HEK293 (cell line): ENCODE measurements around the gene CENPK.

Source experiments
- ATF2 ChIP-seq: fragments of 450-650 bp; formaldehyde crosslinking; IDR thresholded peaks from 2 replicates; pipeline ENCODE4 v1.5.1; 2016; ENCODE audit warnings: missing biosample characterization, missing genetic modification characterization, low read depth
- HIC1 ChIP-seq: fragments of 450-650 bp; formaldehyde crosslinking; IDR thresholded peaks from 2 replicates; pipeline ENCODE4 v1.5.1; 2016; ENCODE audit warnings: missing biosample characterization, missing genetic modification characterization
- HOXA7 ChIP-seq: sonication (generic); formaldehyde crosslinking; IDR thresholded peaks from 2 replicates; pipeline ENCODE4 v1.8.1; 2022; ENCODE audit warnings: missing genetic modification reagents, borderline replicate concordance
- IKZF3 ChIP-seq: fragments of 450-650 bp; IDR thresholded peaks from 2 replicates; pipeline ENCODE4 v1.5.0; 2018; ENCODE audit warnings: missing biosample characterization, mild to moderate bottlenecking, missing genetic modification characterization, moderate library complexity
- MZF1 ChIP-seq: fragments of 450-650 bp; formaldehyde crosslinking; IDR thresholded peaks from 2 replicates; pipeline ENCODE4 v1.5.1; 2017; ENCODE audit warnings: missing biosample characterization, missing genetic modification characterization, borderline replicate concordance
- OSR2 ChIP-seq: fragments of 450-650 bp; formaldehyde crosslinking; IDR thresholded peaks from 2 replicates; pipeline ENCODE4 v1.5.1; 2016; ENCODE audit warnings: missing biosample characterization, missing genetic modification characterization
- PRDM1 ChIP-seq: fragments of 450-650 bp; formaldehyde crosslinking; IDR thresholded peaks from 2 replicates; pipeline ENCODE4; 2016; ENCODE audit warnings: missing biosample characterization, missing genetic modification characterization
- PRDM4 ChIP-seq: fragments of 450-650 bp; formaldehyde crosslinking; IDR thresholded peaks from 2 replicates; pipeline ENCODE4 v1.5.1; 2017; ENCODE audit warnings: missing biosample characterization, missing genetic modification characterization
- SP2 ChIP-seq: fragments of 450-650 bp; formaldehyde crosslinking; IDR thresholded peaks from 2 replicates; pipeline ENCODE4 v1.5.1; 2016; ENCODE audit warnings: missing biosample characterization, missing genetic modification characterization
- SP3 ChIP-seq: fragments of 450-650 bp; formaldehyde crosslinking; IDR thresholded peaks from 2 replicates; pipeline ENCODE4 v1.5.1; 2016; ENCODE audit warnings: missing biosample characterization, missing genetic modification characterization
- ZBTB21 ChIP-seq: fragments of 450-650 bp; formaldehyde crosslinking; IDR thresholded peaks from 2 replicates; pipeline ENCODE4 v1.5.1; 2017; ENCODE audit warnings: missing biosample characterization, missing genetic modification characterization
- ZBTB7A ChIP-seq: fragments of 450-650 bp; formaldehyde crosslinking; IDR thresholded peaks from 2 replicates; pipeline ENCODE4 v1.5.1; 2016; ENCODE audit warnings: low read depth, missing biosample characterization, missing genetic modification characterization
- ZNF10 ChIP-seq: fragments of 450-650 bp; formaldehyde crosslinking; IDR thresholded peaks from 2 replicates; pipeline ENCODE4 v1.5.1; 2017; ENCODE audit warnings: missing biosample characterization, missing genetic modification characterization
- ZNF114 ChIP-seq: fragments of 450-650 bp; formaldehyde crosslinking; IDR thresholded peaks from 2 replicates; pipeline ENCODE4 v1.5.0; 2017; ENCODE audit warnings: missing biosample characterization, missing genetic modification characterization
- ZNF18 ChIP-seq: fragments of 450-650 bp; formaldehyde crosslinking; IDR thresholded peaks from 2 replicates; pipeline ENCODE4 v1.5.1; 2016; ENCODE audit warnings: missing biosample characterization, missing genetic modification characterization
- ZNF24 ChIP-seq: fragments of 450-650 bp; formaldehyde crosslinking; IDR thresholded peaks from 2 replicates; pipeline ENCODE4 v1.5.1; 2016; ENCODE audit warnings: missing biosample characterization, missing genetic modification characterization
- ZNF280D ChIP-seq: fragments of 450-650 bp; formaldehyde crosslinking; IDR thresholded peaks from 2 replicates; pipeline ENCODE4 v1.5.1; 2016; ENCODE audit warnings: missing biosample characterization, missing genetic modification characterization
- ZNF292 ChIP-seq: fragments of 450-650 bp; formaldehyde crosslinking; IDR thresholded peaks from 2 replicates; pipeline ENCODE4 v1.5.1; 2016; ENCODE audit warnings: low read depth, missing biosample characterization, missing genetic modification characterization, borderline replicate concordance
- ZNF350 ChIP-seq: fragments of 450-650 bp; formaldehyde crosslinking; IDR thresholded peaks from 2 replicates; pipeline ENCODE4 v1.5.0; 2017; ENCODE audit warnings: missing biosample characterization, mild to moderate bottlenecking, missing genetic modification characterization
- ZNF366 ChIP-seq: fragments of 450-650 bp; formaldehyde crosslinking; conservative IDR thresholded peaks from 2 replicates; pipeline ENCODE4 v1.5.1; 2016; ENCODE audit warnings: missing biosample characterization, missing genetic modification characterization
- ZNF560 ChIP-seq: fragments of 450-650 bp; formaldehyde crosslinking; IDR thresholded peaks from 2 replicates; pipeline ENCODE4 v1.5.1; 2017; ENCODE audit warnings: missing biosample characterization, missing genetic modification characterization, borderline replicate concordance
- ZNF561 ChIP-seq: fragments of 450-650 bp; IDR thresholded peaks from 2 replicates; pipeline ENCODE4 v1.5.1; 2018; ENCODE audit warnings: missing biosample characterization, missing genetic modification characterization, borderline replicate concordance
- ZNF580 ChIP-seq: fragments of 450-650 bp; formaldehyde crosslinking; IDR thresholded peaks from 2 replicates; pipeline ENCODE4 v1.5.1; 2016; ENCODE audit warnings: missing biosample characterization, missing genetic modification characterization
- ZNF629 ChIP-seq: fragments of 450-650 bp; formaldehyde crosslinking; IDR thresholded peaks from 2 replicates; pipeline ENCODE4 v1.5.1; 2017; ENCODE audit warnings: missing biosample characterization, missing genetic modification characterization
- ZNF639 ChIP-seq: fragments of 450-650 bp; formaldehyde crosslinking; IDR thresholded peaks from 2 replicates; pipeline ENCODE4 v1.5.1; 2016; ENCODE audit warnings: missing biosample characterization, missing genetic modification characterization
- ZXDB ChIP-seq: fragments of 450-650 bp; formaldehyde crosslinking; IDR thresholded peaks from 2 replicates; pipeline ENCODE4 v1.5.1; 2016; ENCODE audit warnings: missing biosample characterization, missing genetic modification characterization

Gene CENPK

GRCh38 chr5:65481635-65482295 is 81.2 kb downstream of the CENPK start, which contains the start of gene ADAMTS6 (continued):
- TF ChIP-seq ZNF24 (tag by site-specific recombination) (peak; percentile 18), ZNF560 (tag by site-specific recombination) (no peak), ZNF280D (tag by site-specific recombination) (no peak), SP2 (tag by site-specific recombination) (peak; percentile 27; the same call in 1 of the 2 replicates), PRDM4 (tag by site-specific recombination) (0 out of 2 replicates have a peak, but pooled peaks have one; percentile 19), ZNF580 (peak; percentile 92), ZNF639 (tag by site-specific recombination) (peak; percentile 61; the same call in 1 of the 2 replicates), ZXDB (tag by site-specific recombination) (peak; percentile 48; the same call in 1 of the 2 replicates), ZNF292 (tag by site-specific recombination) (no peak), OSR2 (peak; percentile 78), ZNF10 (tag by site-specific recombination) (peak; percentile 60; the same call in 1 of the 2 replicates), HIC1 (tag by site-specific recombination) (0 out of 2 replicates have a peak, but pooled peaks have one; percentile 40), HOXA7 (CRISPR knock-in tag) (no peak), ZNF114 (tag by site-specific recombination) (no peak), IKZF3 (tag by site-specific recombination) (peak; percentile 78; the same call in 1 of the 2 replicates), ZNF350 (tag by site-specific recombination) (no peak), PRDM1 (tag by site-specific recombination) (peak; percentile 95), ZNF629 (tag by site-specific recombination) (peak; percentile 95), MZF1 (tag by site-specific recombination) (no peak), ZNF366 (tag by site-specific recombination) (peak; percentile 84), ZNF18 (tag by site-specific recombination) (peak; percentile 52; the same call in 1 of the 2 replicates), ZNF561 (tag by site-specific recombination) (0 out of 2 replicates have a peak, but pooled peaks have one; percentile 35), SP3 (tag by site-specific recombination) (peak; percentile 41), ZBTB21 (tag by site-specific recombination) (peak; percentile 86), ZBTB7A (no peak), ATF2 (tag by site-specific recombination) (peak; percentile 93)
